ENCODE results near the gene NOPCHAP1. TPM values are rescaled to one million over a fixed set of nuclear protein-coding genes. Genes with fewer than 3 reads are reported as not detected.

Gene NOPCHAP1
- total RNA-seq, 6 experiments from 2014 or later = 13.7 to 16.1 (median 14.0) TPM

DNA sequence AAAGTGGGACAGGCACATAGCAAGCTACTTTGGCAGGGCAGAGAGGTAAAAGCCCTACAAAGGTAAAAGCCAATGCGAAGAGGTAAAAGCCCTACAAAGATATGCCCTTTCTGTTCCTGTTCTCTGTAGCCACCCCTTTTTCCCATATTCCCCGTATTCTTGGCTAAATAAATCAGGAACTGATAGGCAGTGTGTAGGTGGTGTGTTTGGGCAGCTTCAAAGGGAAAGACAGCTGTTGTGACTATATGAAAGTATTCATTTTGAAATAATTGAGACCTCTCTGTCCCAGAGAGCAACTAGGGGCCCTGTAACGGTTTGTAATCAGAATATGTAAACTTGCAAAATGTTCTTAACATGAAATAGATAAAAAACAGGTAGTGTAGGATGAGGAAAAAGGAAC lies 16.8 kb upstream of the NOPCHAP1 start:
- no peaks in the 10 kb centered on the region; the same call in 1 of the 2 replicates for H3K9me3 Mint-ChIP-seq
- H3K4me1 Mint-ChIP-seq (ENCODE audit: low read depth) = peaks cover 8% of the 10 kb centered on the region
- DNase-seq = no peak
- peaks cover 12% of the 10 kb centered on the region for H3K27me3 Mint-ChIP-seq (ENCODE audit: insufficient read depth)
- H3K36me3 Mint-ChIP-seq (ENCODE audit: low read depth) = no peaks in the 10 kb centered on the region
- no peak overlapping the region for H3K4me3 Mint-ChIP-seq
- TF ChIP-seq, protein P1, sequence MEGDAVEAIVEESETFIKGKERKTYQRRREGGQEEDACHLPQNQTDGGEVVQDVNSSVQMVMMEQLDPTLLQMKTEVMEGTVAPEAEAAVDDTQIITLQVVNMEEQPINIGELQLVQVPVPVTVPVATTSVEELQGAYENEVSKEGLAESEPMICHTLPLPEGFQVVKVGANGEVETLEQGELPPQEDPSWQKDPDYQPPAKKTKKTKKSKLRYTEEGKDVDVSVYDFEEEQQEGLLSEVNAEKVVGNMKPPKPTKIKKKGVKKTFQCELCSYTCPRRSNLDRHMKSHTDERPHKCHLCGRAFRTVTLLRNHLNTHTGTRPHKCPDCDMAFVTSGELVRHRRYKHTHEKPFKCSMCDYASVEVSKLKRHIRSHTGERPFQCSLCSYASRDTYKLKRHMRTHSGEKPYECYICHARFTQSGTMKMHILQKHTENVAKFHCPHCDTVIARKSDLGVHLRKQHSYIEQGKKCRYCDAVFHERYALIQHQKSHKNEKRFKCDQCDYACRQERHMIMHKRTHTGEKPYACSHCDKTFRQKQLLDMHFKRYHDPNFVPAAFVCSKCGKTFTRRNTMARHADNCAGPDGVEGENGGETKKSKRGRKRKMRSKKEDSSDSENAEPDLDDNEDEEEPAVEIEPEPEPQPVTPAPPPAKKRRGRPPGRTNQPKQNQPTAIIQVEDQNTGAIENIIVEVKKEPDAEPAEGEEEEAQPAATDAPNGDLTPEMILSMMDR (IDR thresholded peaks at IDR 0.05) = no peak
- H3K27ac Mint-ChIP-seq = no peak overlapping the region

DNA sequence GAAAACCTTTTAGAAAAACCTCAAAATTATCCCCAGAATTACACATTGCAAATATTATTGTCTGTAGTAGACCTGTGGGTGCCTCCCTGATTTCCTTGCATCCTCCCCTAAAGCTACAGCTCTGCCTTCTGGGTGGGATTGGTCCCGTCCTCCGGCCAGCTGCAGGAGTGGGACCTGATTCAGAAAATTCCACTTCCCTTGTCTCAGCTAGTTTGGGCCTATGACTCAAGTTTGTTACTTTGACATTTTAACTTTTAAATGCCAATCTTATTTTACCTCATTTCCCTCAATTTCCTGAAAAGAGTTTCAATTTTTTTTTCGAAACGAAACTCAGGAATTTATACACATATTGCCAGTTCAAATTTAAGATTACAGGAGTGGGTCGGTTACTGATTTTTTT lies 14.8 kb upstream of the NOPCHAP1 start:
- Mint-ChIP-seq H3K4me1 (ENCODE audit: low read depth) (peaks cover 27% of the 10 kb centered on the region), H3K36me3 (ENCODE audit: low read depth) (no peaks in the 10 kb centered on the region), H3K27me3 (ENCODE audit: insufficient read depth) (0 out of 2 replicates have a peak, but pooled peaks cover 4% of the 10 kb centered on the region), H3K4me3 (no peak overlapping the region), H3K9me3 (no peaks in the 10 kb centered on the region; the same call in 1 of the 2 replicates), H3K27ac (no peak overlapping the region)
- DNase-seq = peak; percentile 3
- TF ChIP-seq, protein P1 (IDR thresholded peaks at IDR 0.05) = no peak

DNA sequence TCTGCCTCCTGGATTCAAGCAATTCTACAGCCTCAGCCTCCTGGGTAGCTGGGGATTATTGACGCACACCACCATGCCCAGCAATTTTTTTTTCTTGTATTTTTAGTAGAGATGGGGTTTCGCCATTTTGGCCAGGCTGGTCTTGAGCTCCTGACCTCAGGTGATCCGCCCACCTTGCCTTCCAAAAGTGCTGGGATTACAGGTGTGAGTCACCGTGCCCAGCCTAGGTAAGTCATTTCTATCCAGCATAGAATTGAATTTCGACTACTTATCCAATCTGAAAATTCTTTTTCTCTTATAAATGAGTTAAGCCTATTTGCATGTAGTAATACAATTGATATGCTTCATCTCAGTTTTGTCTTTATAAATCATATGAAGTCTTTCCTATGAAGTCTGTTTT lies 12.9 kb upstream of the NOPCHAP1 start:
- no peak overlapping the region for H3K27ac Mint-ChIP-seq

DNA sequence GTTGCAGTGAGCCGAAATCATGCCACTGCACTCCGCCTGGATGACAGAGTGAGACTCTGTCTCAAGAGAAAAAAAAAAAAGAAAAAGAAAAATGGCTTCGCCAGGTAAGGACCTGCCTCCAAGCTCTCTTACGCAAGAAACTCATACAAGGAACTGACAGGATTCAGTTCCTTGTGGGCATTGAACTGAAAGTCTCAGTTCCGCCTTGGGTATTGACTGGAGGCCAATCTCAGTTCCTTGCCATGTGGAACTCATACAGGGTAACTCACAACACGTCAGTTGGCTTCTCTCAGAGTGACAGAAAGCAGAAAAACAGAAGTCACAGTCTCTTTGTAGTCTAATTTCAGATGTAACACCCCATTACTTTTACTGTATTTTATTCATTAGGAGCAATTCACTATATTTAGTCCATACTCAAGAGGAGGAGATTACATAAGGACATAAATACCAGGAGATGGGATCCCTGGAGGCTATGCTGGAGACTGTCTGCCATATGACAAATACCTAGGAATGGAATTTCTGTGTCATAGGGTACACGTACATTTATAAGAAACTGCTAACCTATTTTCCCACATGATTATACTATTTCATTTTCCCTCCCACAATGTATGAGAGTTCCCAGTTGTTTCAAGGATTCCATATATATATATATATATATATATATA lies 11.4 kb upstream of the NOPCHAP1 start:
- Mint-ChIP-seq H3K36me3 (ENCODE audit: low read depth) (no peaks in the 10 kb centered on the region), H3K9me3 (no peaks in the 10 kb centered on the region), H3K4me3 (no peak overlapping the region), H3K27ac (no peak overlapping the region), H3K27me3 (ENCODE audit: insufficient read depth) (peaks cover 3% of the 10 kb centered on the region; the same call in 1 of the 2 replicates), H3K4me1 (ENCODE audit: low read depth) (peaks cover 33% of the 10 kb centered on the region)
- peak; percentile 74 for DNase-seq
- TF ChIP-seq, protein P1 (IDR thresholded peaks at IDR 0.05) = no peak

More for the DNA sequence above, 12.9 kb upstream of the NOPCHAP1 start:
- TF ChIP-seq, protein P1 (IDR thresholded peaks at IDR 0.05) = no peak
- peaks cover 4% of the 10 kb centered on the region; the same call in 1 of the 2 replicates for H3K27me3 Mint-ChIP-seq (ENCODE audit: insufficient read depth)
- DNase-seq = no peak
- peaks cover 33% of the 10 kb centered on the region for H3K4me1 Mint-ChIP-seq (ENCODE audit: low read depth)
- no peaks in the 10 kb centered on the region for H3K9me3 Mint-ChIP-seq
- H3K4me3 Mint-ChIP-seq = no peak overlapping the region
- no peaks in the 10 kb centered on the region for H3K36me3 Mint-ChIP-seq (ENCODE audit: low read depth)

DNA sequence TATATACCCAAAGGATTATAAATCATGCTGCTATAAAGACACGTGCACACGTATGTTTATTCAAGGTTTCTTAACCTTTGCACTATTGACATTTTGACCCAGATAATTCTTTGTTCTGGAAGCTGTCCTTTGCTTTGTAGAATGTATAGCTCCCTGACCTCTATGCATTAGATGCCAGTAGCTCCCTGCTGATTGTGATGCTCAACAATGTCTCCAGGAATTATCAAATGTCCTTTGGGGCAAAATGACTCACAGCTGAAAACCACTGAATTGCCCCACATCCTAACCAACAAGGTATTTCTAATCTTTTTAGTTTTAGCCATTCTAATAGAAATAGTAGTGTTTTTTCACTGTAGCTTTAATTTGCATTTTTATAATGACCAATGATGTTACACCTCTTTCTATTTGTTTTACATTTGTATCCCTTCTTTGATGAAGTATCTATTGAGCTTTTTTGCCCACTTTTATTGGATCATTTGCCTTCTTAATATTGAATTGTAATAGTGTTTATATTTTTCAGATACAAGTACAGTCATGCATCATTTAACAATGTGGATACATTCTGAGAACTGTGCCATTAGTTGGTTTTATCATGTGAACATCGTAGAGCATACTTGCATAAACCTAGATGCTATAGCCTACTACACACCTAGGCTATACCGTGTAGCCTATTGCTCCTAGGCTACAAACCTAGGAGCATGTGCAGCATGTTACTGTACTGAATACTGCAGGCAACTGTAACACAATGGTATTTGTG lies 10.4 kb upstream of the NOPCHAP1 start:
- H3K4me1 Mint-ChIP-seq (ENCODE audit: low read depth) = peaks cover 33% of the 10 kb centered on the region
- DNase-seq = peak; percentile 75
- TF ChIP-seq, protein P1 (IDR thresholded peaks at IDR 0.05) = no peak
- no peaks in the 10 kb centered on the region for H3K36me3 Mint-ChIP-seq (ENCODE audit: low read depth)
- H3K27ac Mint-ChIP-seq = peak overlapping the region; percentile 45
- peaks cover 3% of the 10 kb centered on the region; the same call in 1 of the 2 replicates for H3K27me3 Mint-ChIP-seq (ENCODE audit: insufficient read depth)
- peak overlapping the region; percentile 17; the same call in 1 of the 2 replicates for H3K4me3 Mint-ChIP-seq
- no peaks in the 10 kb centered on the region for H3K9me3 Mint-ChIP-seq
